ENCODE data around the gene EPN2.

GRCh38 chr17:19328441-19329061, 91.4 kb downstream of the EPN2 start:
- TF ChIP-seq CTCF (IDR thresholded peaks at IDR 0.05) (no peak), POLR2A (IDR thresholded peaks at IDR 0.05) (no peak), EP300 (IDR thresholded peaks at IDR 0.05) (no peak)
